ENCODE data around the gene CITED2. TPM values are rescaled to one million over a fixed set of nuclear protein-coding genes. Genes with fewer than 3 reads are reported as not detected.

CITED2 gene
- polyA plus RNA-seq, 3 donors from 2014 or later = 11.1 to 36.3 (median 18.4) TPM

DNA sequence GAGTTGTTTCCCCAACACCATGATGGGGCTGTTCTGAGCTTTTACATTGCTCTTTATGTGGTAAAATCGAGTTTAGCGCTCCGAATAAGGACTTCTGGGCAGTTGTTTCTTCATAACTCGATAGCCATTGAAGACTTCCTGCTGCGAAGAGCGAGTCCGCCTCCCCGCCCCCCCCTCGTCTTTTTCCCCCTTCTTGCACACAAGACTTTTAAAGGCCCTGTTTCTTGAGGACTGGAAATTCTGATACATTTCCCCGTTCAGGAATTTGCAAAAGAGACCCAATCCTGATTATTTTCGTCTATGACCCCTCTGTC, 1.5 kb upstream of the CITED2 start:
- Mint-ChIP-seq H3K27me3 (ENCODE audit: low read depth in 3 of 3) (peaks cover 11 to 22% (median 14%) of the 10 kb centered on the region in 3 donors), H3K4me1 (peaks cover 36 to 59% of the 10 kb centered on the region in 2 donors), H3K9me3 (no peaks in the 10 kb centered on the region), H3K4me3 (peak overlapping the region; percentile 96 to 99 (median 98)), H3K27ac (peak overlapping the region; percentile 90 to 98 (median 94)), H3K36me3 (peaks cover 0 to 4% (median 0%) of the 10 kb centered on the region in 3 donors)
- DNase-seq = no peak

- peaks cover 11 to 22% (median 14%) of the 10 kb centered on the region in 3 donors for H3K27me3 Mint-ChIP-seq (ENCODE audit: low read depth in 3 of 3)
- peaks cover 41 to 65% of the 10 kb centered on the region in 2 donors for H3K4me1 Mint-ChIP-seq
- H3K36me3 Mint-ChIP-seq = peaks cover 0 to 4% (median under 1%) of the 10 kb centered on the region in 3 donors
Measured at GRCh38 chr6:139375226-139376016, 973 bp upstream of the CITED2 start.

DNA sequence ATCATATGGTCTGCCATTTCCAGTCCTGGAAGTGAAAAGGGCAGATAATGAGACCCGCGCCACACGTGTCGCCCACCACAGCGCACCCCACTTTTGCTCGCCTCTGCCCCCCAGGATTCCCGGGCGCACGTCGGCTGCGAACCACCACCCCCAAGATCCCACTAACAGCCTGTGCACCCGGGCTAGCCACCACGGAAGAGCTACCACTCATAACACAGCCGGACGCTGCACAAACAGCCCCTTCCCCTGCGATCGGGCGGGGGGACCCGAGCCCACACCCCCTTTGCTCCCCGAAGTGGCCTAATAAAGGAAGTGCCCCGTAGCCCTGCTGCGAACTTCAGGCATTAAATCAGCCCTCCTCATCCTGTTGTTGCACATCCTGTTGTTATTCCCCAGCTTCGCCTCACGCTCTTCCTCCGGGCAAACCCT, 506 bp downstream of the CITED2 start:
- Mint-ChIP-seq H3K27me3 (ENCODE audit: low read depth in 3 of 3) (peaks cover 12 to 22% (median 14%) of the 10 kb centered on the region in 3 donors), H3K9me3 (no peaks in the 10 kb centered on the region), H3K4me1 (peaks cover 51 to 70% of the 10 kb centered on the region in 2 donors), H3K4me3 (peak overlapping the region; percentile 97 to 99 (median 98)), H3K36me3 (peaks cover 0 to 5% (median 4%) of the 10 kb centered on the region in 3 donors), H3K27ac (peak overlapping the region; percentile 93 to 99 (median 96))
- DNase-seq = no peak

More at GRCh38 chr6:139375226-139376016, 973 bp upstream of the CITED2 start:
- DNase-seq = peak; percentile 83 to 86 (median 85)
- Mint-ChIP-seq H3K9me3 (no peaks in the 10 kb centered on the region), H3K4me3 (peak overlapping the region; percentile 96 to 99 (median 98)), H3K27ac (peak overlapping the region; percentile 90 to 98 (median 94))

DNA sequence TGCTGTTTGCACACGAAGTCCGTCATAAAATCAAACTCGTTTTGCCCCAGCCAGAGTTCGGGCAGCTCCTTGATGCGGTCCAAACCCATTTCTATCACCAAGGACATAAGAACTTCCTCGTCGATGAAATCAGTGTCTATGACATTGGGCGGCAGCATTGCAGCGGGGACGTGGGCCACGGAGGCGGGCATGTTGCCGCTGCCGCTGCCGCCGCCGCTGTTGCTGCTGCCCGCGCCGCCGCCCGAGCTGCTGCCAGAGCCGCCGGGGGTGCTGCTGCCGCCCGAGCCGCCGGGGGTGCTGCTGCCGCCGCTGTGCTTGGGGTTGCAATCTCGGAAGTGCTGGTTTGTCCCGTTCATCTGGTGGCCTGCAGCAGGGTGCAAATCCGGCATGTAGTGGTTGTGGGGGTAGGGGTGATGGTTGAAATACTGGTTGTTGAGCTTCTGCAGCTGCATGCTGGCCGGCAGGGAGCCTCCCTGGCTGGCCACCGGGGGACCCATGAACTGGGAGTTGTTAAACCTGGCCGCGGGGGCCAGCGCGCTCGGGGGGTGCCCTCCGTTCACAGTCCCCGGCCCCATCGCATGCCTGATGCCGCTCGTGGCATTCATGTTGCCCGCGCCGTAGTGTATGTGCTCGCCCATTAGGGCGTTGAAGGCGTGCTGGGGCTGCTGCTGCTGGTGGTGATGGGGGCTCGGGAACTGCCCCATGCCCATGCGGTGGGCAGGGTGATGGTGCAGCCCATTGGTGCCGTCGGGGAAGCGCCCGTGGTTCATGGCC, 1.1 kb downstream of the CITED2 start:
- Mint-ChIP-seq H3K27ac (peak overlapping the region; percentile 93 to 99 (median 96)), H3K9me3 (no peaks in the 10 kb centered on the region), H3K4me3 (peak overlapping the region; percentile 97 to 99 (median 98)), H3K36me3 (peaks cover 0 to 5% (median 4%) of the 10 kb centered on the region in 3 donors), H3K4me1 (peaks cover 46 to 64% of the 10 kb centered on the region in 2 donors), H3K27me3 (ENCODE audit: low read depth in 3 of 3) (peaks cover 12 to 22% (median 14%) of the 10 kb centered on the region in 3 donors)
- DNase-seq = peak; percentile 71 to 79 (median 75)

GRCh38 chr6:139372326-139373153, 1.9 kb downstream of the CITED2 start:
- H3K9me3 Mint-ChIP-seq = no peaks in the 10 kb centered on the region
- peaks cover 0 to 5% (median 4%) of the 10 kb centered on the region in 3 donors for H3K36me3 Mint-ChIP-seq
- peak overlapping the region; percentile 91 to 96 (median 95) for H3K27ac Mint-ChIP-seq
- peaks cover 44 to 60% of the 10 kb centered on the region in 2 donors for H3K4me1 Mint-ChIP-seq
- DNase-seq = peak in 1 of 3 donors; percentile 18
- peak overlapping the region; percentile 97 to 99 (median 98) for H3K4me3 Mint-ChIP-seq
- peaks cover 12 to 22% (median 14%) of the 10 kb centered on the region in 3 donors for H3K27me3 Mint-ChIP-seq (ENCODE audit: low read depth in 3 of 3)

DNA sequence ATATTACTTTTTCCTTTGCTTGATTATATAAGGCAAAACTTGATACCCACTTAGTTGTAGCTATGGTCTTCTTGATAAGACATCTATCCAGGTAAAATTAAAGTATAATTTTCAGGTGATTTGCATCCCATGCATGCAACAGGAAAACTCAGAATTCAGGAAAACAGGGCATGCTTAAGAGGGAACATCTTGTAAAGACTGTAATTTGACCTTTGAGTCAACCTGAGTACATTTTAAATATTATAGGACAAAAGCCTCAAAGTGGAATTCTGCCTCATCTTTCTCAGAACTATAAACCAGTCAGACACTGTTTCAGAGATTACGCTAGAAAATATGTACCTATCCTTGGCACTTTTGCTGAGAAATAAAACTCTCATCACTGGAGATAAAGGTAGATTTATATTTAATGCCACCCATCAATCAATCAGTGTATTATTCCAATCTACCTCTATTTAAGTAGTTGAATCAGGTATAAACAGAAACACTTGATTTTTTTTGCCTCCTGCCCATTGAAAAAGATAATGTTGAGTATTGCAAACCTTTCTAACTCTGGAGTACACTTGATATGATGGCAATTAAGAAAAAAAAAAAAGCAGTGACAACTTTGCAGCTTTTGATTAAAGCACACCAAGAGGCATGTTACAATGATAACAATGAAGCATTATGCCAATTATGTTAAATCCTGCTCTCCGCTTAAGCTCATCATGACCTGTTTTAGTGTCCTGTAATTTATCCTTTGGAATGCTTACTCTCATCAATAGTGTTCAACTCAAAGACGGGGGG, 2.8 kb downstream of the CITED2 start:
- Mint-ChIP-seq H3K27me3 (ENCODE audit: low read depth in 3 of 3) (peaks cover 12 to 22% (median 12%) of the 10 kb centered on the region in 3 donors), H3K36me3 (peaks cover 0 to 5% (median 4%) of the 10 kb centered on the region in 3 donors), H3K9me3 (no peaks in the 10 kb centered on the region), H3K4me3 (peak overlapping the region; percentile 97 to 99 (median 98)), H3K27ac (peak overlapping the region; percentile 86 to 95 (median 92)), H3K4me1 (peaks cover 44 to 55% of the 10 kb centered on the region in 2 donors)
- DNase-seq = no peak

- H3K36me3 Mint-ChIP-seq = peaks cover 0 to 5% (median 4%) of the 10 kb centered on the region in 3 donors
- H3K4me3 Mint-ChIP-seq = peak overlapping the region in 1 of 5 donors; percentile 97
- peaks cover 12 to 22% (median 12%) of the 10 kb centered on the region in 3 donors for H3K27me3 Mint-ChIP-seq (ENCODE audit: low read depth in 3 of 3)
- no peaks in the 10 kb centered on the region for H3K9me3 Mint-ChIP-seq
- H3K4me1 Mint-ChIP-seq = peaks cover 38 to 48% of the 10 kb centered on the region in 2 donors
- no peak for DNase-seq
- H3K27ac Mint-ChIP-seq = peak overlapping the region in 5 of 6 donors; percentile 89 to 95 (median 93)
Measured at GRCh38 chr6:139370999-139371345, 3.5 kb downstream of the CITED2 start.

DNA sequence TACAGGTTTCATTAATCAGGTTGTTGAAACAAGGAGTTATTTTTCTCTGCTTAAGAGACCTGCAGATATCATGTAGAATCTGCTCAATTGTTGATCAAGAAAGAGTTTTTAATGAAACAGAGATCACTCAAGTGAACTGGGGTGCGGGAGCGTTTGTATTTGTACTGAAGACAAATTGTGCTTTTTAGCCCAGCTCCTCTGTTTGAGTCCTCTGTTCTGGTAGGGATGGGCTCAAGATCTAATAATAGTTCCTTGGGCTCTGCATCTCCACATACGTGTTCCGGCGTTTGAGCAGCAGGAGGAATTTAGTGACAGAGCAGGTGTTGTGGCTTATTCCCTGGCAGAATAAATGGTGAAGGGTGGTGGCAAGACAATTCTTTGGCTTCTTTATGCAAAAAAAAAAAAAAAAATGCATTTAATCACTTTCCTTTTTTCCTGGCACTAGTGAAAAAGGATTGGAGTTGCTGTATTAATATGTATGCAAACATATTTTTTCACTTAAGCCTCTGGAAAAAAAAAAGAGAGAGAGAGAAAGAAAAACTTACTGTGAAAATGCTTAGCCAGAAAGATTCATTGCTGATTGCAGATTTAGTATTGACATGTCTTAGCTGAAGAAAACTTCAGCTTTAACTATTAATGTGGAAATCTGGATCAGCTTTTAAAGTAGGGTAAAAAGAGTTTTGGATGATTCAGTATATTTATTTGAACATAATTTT, 4.0 kb downstream of the CITED2 start:
- DNase-seq = no peak
- no peaks in the 10 kb centered on the region for H3K9me3 Mint-ChIP-seq
- peaks cover 12 to 22% (median 12%) of the 10 kb centered on the region in 3 donors for H3K27me3 Mint-ChIP-seq (ENCODE audit: low read depth in 3 of 3)
- peak overlapping the region; percentile 30 to 95 (median 77) for H3K27ac Mint-ChIP-seq
- H3K36me3 Mint-ChIP-seq = peaks cover 0 to 5% (median 4%) of the 10 kb centered on the region in 3 donors
- peak overlapping the region in 3 of 5 donors; percentile 8 to 59 (median 55) for H3K4me3 Mint-ChIP-seq
- H3K4me1 Mint-ChIP-seq = peaks cover 33 to 43% of the 10 kb centered on the region in 2 donors

- peaks cover 32 to 36% of the 10 kb centered on the region in 2 donors for H3K4me1 Mint-ChIP-seq
- H3K27ac Mint-ChIP-seq = peak overlapping the region in 4 of 6 donors; percentile 45 to 95 (median 58)
- H3K36me3 Mint-ChIP-seq = peaks cover 0 to 5% (median 4%) of the 10 kb centered on the region in 3 donors
- peak overlapping the region in 1 of 5 donors; percentile 8 for H3K4me3 Mint-ChIP-seq
- peaks cover 12 to 16% (median 12%) of the 10 kb centered on the region in 3 donors for H3K27me3 Mint-ChIP-seq (ENCODE audit: low read depth in 3 of 3)
- peak; percentile 42 to 57 (median 45) for DNase-seq
- H3K9me3 Mint-ChIP-seq = no peaks in the 10 kb centered on the region
Measured at GRCh38 chr6:139369568-139370282, 4.7 kb downstream of the CITED2 start.

- Mint-ChIP-seq H3K27ac (no peak overlapping the region), H3K4me3 (no peak overlapping the region), H3K27me3 (ENCODE audit: low read depth in 3 of 3) (peaks cover 7 to 12% (median 8%) of the 10 kb centered on the region in 3 donors), H3K9me3 (no peaks in the 10 kb centered on the region), H3K4me1 (peaks cover 35 to 41% of the 10 kb centered on the region in 2 donors), H3K36me3 (peaks cover 0 to 5% (median under 1%) of the 10 kb centered on the region in 3 donors)
- DNase-seq = no peak
Measured at GRCh38 chr6:139369068-139369467, 5.4 kb downstream of the CITED2 start.

DNA sequence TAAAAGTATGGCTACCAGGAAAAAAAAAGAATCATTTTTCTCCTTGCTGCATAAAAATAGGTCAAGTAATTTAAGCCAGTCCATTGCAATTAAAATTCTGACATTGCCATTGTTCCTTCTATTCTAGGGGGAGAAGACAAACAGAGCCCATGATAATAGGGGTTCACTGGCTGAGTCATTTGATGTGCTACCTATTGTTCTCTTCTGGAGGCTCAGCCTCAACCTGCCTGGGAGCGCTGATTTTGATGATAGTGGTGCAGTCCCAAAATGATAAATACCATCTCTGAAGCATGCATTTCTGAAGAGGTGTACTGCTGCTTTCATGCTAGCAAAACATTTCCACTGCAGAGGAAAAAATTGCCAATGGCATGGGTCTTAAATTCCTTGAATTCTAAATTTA, 5.8 kb downstream of the CITED2 start:
- Mint-ChIP-seq H3K27me3 (ENCODE audit: low read depth in 3 of 3) (peaks cover 5 to 9% (median 8%) of the 10 kb centered on the region in 3 donors), H3K36me3 (peaks cover 0 to 5% (median 0%) of the 10 kb centered on the region in 3 donors), H3K4me1 (peaks cover 37 to 46% of the 10 kb centered on the region in 2 donors), H3K9me3 (no peaks in the 10 kb centered on the region), H3K27ac (no peak overlapping the region), H3K4me3 (no peak overlapping the region)
- no peak for DNase-seq
